ENCODE data around the gene NCOA3.

DNA sequence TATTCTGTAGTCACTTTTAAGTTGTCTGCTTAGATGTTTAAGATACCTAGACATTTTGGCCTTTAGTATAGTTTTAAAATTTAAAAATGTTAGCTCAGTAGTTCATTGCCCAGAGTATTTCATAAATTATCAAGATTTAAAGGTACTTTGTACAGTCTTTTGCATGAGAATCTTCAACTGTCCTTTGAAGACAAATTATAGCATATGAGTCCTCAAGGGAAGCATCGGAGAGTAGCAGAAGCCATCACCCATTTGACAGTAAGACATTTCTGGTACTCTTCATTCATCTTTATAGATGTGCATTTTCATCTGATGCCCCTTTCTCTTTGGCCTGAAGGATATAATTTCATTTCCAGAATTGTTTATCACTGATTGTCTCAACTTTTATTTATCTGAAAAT lies 89.5 kb downstream of the NCOA3 start:
- TF ChIP-seq, protein P1, sequence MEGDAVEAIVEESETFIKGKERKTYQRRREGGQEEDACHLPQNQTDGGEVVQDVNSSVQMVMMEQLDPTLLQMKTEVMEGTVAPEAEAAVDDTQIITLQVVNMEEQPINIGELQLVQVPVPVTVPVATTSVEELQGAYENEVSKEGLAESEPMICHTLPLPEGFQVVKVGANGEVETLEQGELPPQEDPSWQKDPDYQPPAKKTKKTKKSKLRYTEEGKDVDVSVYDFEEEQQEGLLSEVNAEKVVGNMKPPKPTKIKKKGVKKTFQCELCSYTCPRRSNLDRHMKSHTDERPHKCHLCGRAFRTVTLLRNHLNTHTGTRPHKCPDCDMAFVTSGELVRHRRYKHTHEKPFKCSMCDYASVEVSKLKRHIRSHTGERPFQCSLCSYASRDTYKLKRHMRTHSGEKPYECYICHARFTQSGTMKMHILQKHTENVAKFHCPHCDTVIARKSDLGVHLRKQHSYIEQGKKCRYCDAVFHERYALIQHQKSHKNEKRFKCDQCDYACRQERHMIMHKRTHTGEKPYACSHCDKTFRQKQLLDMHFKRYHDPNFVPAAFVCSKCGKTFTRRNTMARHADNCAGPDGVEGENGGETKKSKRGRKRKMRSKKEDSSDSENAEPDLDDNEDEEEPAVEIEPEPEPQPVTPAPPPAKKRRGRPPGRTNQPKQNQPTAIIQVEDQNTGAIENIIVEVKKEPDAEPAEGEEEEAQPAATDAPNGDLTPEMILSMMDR (IDR thresholded peaks at IDR 0.05): no peak
- no peak for TF ChIP-seq POLR2A (IDR thresholded peaks at IDR 0.05)

Measured in esophagus squamous epithelium (tissue), 4 donors.